Activated CD8-positive, alpha-beta memory T cell treated with anti-CD3 and anti-CD28 coated beads, Interleukin-2, amount 50 U/mL, for 48 hours (primary cell): ENCODE data around the gene CD8B2.
"Not testable (repeated sequence)": the region's sequence is repeated elsewhere in the genome, so short reads cannot be mapped to it uniquely, and the experiment has no call there.

Source experiments
- DNase-seq: peaks from one replicate; pipeline ENCODE4 v3.0.0-alpha.2; 2020

Gene CD8B2

GRCh38 chr2:106513391-106513790 lies 26.2 kb downstream of the CD8B2 start:
- DNase-seq, result not testable (repeated sequence)

DNA sequence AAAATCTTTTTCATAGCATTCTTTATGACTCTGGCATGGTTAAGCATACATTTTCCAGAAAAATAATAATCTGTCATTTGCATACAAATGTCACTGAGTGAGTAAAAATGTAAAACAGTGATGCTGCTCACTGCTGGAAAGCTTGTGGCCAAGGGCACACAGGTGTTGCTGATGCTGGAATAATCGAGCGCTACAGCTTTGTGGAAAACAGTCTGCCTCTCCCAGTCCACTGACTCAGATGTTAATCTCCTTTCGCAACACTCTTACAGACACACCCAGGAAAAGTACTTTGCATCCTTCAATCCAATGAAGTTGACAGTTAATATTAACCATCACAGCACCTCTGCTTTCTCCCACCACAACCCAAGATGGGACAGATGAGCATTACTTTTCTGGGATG lies 27.7 kb downstream of the CD8B2 start:
- DNase-seq, result not testable (repeated sequence)

DNA sequence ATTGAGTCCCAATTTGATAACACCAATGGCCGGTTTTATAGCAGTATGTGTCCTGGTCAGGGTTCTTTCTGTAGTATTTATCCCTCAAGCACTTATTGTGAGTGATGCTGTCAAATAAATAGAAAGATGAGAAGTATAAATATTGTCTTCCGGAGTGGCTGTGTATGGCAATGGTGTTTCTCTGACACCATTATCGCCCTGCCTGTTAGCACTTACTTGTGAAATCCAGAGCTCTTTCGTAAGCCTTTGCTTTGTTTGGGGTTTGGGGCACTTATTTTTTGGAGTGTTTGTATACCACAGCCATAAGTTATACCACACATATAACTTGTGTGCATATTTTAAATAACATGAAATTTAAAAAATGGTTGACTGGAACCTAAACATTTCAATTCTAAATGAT lies 29.3 kb downstream of the CD8B2 start:
- no peak for DNase-seq

DNA sequence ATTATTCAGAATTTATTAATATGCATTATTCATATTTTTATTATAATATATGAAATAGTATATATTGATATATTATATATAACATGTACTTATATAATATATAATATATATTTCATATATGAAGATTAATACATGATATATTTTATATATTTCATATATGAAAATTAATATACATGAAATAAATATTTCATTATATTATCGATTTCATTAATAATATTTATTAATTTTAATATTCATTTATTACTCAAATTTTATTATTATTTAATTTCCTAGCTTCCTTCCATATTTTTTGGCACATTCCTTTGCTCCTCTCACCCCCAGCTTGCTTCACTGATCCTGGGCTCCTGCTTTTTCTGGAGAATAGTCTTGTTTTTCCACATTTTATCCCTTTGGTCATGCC lies 29.7 kb downstream of the CD8B2 start:
- DNase-seq, result no peak

GRCh38 chr2:106517329-106517728 lies 30.2 kb downstream of the CD8B2 start:
- DNase-seq, result no peak

- DNase-seq, result no peak
These were observed 32.6 kb downstream of the CD8B2 start for GRCh38 chr2:106519767-106520166.

DNA sequence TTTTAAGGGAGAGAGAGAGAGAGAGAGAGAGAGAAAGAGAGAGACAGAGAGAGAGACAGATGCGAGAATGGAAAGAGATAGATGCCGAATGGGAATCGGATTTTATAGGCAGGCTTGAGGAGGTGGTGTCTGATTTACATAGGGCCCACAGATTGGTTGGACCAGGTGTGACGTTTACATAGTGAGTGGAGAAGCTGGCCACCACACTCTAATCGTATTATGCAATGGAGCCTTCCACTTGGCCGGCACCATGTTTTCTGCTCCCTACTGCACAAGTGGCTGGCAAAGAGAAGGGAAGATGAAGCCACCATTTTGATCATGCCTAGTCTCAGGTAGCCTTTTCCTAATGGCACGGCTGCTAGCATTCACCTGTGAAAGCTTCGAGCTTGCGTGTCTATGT lies 33.9 kb downstream of the CD8B2 start:
- DNase-seq, result no peak

GRCh38 chr2:106523976-106524665 lies 37.0 kb downstream of the CD8B2 start:
- DNase-seq, result no peak

DNA sequence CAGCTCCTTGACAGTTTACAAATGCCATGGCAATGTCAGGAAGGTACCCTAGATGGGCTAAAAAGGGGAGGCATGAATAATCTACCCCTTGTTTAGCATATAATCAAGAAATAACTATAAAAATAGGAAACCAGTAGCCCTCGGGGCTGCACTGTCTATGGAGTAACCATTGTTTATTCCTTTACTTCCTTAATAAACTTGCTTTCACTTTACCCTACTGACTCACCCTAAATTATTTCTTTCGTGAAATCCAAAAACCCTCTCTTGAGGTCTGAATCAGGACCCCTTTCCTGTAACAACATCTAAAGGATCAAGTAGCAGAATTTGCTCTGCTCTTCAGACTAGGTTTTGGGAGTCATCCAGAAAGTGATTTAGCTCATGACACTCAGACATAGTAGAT lies 43.7 kb downstream of the CD8B2 start:
- no peak for DNase-seq

DNA sequence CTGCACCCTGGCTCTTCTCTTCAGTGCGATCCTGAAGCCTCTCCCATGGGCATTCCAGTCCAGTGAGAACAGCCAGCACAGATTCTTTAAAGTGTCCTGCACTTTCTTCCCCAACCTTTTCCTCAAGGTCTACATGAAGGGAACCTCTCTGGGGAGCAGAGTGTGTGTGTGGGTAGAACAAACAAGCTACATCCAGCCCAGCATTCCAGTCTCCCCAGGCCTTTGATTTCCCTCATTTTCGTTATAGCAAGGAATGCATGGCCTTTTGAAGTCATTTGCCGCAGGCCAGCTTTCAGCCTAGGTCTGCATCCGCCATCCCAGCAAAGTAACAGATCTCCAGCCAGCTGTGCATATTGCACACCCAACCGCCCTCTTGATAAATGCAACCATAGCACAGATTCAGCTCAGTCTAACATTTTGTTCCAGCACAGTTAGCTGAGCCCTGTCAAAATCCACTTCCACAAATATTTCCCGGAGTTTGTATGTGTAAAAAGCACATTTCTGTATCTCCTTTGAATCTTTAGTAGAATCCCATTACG lies 44.6 kb downstream of the CD8B2 start:
- peak; percentile 1 for DNase-seq

GRCh38 chr2:106532236-106532635 lies 45.1 kb downstream of the CD8B2 start:
- no peak for DNase-seq

DNA sequence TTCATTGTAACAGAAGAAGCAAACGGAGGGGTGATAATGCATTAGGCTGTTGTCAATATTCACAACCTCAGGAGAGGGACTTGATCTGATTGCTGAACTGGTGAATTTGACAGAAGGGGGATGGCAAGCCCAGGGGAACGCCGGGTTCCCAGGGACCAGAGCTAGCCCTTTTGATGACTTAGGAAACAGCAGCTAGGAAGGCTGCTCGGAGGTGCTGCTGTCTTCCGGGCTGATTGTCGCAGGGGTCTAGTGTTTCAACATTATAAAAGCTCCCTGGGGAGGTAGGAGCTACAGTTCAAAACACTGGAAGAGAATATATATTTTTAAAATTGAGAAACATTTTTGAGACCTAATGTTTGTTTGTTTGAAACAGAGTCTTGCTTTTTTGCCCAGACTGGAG lies 47.3 kb downstream of the CD8B2 start:
- DNase-seq, result no peak

- peak; percentile 41 for DNase-seq
These were observed 49.3 kb downstream of the CD8B2 start for GRCh38 chr2:106536490-106536889.

- no peak for DNase-seq
These were observed 49.9 kb downstream of the CD8B2 start for GRCh38 chr2:106537047-106537446.

DNA sequence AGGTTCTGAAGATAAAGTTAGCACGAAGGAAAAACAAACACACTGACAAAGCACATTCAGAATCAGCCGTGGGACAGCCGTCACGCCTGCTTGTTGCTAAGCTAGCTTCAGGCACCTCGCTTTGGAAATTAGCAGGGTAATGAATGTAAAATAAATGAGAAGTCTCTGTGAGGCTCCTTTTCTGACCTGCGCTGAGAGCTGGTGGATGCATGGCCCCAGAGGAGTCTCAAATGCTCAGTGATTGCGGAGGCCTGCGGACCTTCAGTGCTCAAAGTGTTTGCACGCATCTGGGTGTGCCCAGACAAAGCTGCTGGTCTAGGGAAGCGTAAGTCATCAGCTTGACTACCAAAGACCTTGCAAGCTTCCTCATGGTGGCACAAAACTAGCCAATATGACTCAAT lies 50.6 kb downstream of the CD8B2 start:
- peak; percentile 39 for DNase-seq

GRCh38 chr2:106540886-106541285 lies 53.7 kb downstream of the CD8B2 start:
- DNase-seq, result no peak

DNA sequence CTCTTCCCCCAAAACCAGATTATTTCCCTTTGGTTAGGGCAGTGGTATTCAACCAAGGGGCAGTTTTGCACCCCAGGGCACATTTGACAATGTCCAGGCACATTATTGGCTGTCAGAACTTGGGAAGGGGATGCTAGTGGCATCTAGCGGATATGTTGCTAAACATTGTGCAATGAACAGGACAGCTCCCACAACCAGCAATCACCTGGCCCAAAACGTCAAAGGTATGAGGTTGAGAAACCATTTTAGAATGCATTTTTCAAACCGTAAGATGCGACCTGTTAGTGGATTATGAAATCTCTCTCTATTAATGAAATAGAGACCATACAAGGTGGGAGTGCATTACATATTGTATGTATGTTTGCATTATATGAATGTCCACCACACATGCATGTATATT lies 54.2 kb downstream of the CD8B2 start:
- DNase-seq, result no peak

DNA sequence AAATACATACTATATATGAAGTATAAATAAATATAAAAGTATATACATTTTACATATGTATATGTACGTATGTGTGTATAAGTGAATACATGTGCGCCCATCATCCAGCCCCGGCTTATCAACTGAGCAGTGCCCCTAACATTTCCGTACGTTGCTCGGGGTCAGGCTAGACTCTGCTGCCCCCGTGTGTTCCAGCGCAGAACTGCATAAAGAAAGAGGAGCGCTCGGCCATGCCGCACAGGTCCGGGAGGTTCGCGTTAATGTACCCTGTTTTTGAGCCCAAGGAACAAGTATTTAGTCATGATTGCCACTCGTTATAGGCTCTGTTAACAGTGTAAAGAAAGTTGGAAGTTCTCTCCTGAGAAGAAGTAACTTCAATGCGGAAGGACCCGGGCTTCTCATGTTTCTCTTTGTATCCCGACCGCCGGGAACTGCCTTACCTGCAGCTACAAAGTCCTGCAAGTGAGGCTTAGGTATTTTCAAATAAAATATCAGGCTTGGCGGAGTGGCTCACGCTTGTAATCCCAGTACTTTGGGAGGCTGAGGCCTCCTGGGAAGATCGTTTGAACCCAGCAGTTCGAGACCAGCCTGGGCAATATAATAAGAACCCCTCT lies 55.7 kb downstream of the CD8B2 start:
- peak; percentile 96 for DNase-seq

GRCh38 chr2:106545007-106545406 lies 57.8 kb downstream of the CD8B2 start:
- DNase-seq, result no peak

- DNase-seq, result no peak
These were observed 59.3 kb downstream of the CD8B2 start for GRCh38 chr2:106546391-106546990.

DNA sequence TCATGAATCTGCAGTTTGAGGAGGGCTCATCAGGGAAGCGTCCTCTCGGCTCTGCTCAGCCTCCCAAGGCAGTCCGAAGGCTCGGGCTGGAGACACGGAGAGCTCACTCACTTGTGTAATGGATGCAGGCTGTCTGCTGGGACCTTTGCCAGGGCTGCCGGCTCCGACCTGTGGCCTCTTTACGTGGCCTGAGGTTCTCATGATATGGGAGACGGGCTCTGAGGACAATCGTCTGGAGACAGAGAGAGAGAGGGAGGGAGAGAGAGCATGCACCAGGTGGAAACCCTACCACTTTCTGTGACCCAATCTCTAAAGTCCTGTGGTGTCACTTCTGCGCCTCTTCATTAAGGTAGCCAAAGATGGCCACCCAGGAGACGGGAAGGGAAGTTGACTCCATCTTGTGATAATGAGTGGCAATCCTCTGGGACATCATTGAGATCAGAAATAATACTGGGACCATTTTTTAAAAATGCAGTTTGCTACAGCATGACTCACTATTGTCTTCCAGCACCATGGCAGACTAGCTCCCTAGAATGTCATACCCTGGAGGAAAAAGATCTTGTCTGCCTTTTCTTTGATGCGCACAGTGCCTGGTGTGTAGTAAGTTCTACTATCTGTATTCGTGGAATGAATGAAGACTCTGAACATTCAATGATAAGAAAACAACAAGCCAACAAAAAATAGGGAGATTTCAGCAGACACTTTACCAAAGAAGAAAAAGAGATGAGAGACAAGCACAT lies 60.2 kb downstream of the CD8B2 start:
- DNase-seq, result no peak

DNA sequence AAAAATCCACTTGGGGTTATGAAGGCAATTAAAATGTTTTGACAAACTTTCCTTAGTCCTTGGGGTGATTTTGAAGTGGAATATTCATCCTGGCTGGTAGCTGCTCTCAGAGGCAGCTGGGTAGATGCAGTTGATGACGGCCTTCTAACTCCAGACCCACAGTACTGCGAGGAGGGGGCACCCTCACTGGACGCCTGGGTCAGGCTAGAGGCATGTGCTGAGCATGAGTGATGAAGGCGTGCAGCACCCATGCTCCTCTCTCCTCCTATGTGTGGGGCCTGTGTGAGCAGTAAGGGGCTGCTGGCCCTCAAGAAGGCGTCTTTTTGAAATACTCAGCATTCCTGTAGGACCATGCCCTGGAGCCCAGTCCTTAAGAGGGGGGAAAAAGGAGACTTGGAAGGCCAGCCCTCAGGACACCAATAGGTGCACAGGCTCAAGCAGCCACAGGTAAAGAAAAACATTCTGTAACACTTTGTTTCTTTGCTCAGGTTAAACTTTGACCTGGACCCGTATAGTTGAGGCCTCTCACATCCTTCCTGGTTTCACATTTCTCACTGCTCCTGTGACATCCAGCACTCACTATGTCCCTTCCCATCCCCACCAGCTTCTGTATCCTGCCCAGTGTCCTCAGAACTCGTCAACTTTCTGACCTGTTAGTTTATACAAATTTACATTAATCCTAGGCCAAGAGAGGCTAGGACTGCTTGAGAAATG lies 64.4 kb downstream of the CD8B2 start:
- peak; percentile 36 for DNase-seq

DNA sequence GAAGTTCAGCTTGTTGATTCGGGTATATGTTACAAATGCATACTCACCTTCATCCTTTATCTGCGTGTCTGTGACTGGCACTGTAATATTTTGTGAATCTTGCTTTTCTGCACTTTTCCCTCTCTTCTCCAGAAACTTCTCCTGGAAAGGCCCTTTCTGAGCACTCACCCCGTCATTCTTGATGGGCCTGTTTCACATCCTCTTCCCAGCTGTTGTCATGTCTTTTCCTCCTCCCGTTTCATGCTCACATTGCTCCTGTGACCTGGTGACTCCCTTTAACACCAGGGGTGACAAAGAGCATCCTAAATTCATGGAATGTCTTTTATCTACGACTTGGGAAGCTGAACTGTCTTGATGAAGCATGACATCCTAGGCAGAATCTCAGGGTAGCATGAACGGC lies 65.8 kb downstream of the CD8B2 start:
- DNase-seq, result no peak
